ENCODE data around the gene SNRPD3.

SNRPD3 gene

GRCh38 chr22:24579258-24579601 lies 23.4 kb downstream of the SNRPD3 start:
- DNase-seq (ENCODE audit: extremely low spot score), result no peak
- ChIA-PET POLR2A (interaction anchor here (1.2 kb wide), 1 partner anchor 12 kb away, joined by 3 read pairs; no protein-coding TSS in a partner anchor), CTCF (no interaction called here)
- no peak for TF ChIP-seq HDGF (IDR thresholded peaks at IDR 0.05; ENCODE audit: borderline replicate concordance)
- no peak for TF ChIP-seq SP1 (IDR thresholded peaks at IDR 0.05)
- TF ChIP-seq FOXA1 (IDR thresholded peaks at IDR 0.05), result no peak
- peak; percentile 35; the same call in 1 of the 2 replicates for TF ChIP-seq PKNOX1 (IDR thresholded peaks at IDR 0.05)

- ChIA-PET CTCF (no interaction called here), POLR2A (interaction anchor here (1.2 kb wide), 1 partner anchor 11 kb away, joined by 3 read pairs; no protein-coding TSS in a partner anchor)
- no peak for DNase-seq (ENCODE audit: extremely low spot score)
Measured at GRCh38 chr22:24580276-24580675, 24.5 kb downstream of the SNRPD3 start.

GRCh38 chr22:24582056-24582814 lies 26.4 kb downstream of the SNRPD3 start:
- TF ChIP-seq NFRKB (IDR thresholded peaks at IDR 0.05) (no peak), ELF4 (IDR thresholded peaks at IDR 0.05) (no peak), ARNT (IDR thresholded peaks at IDR 0.05) (no peak)
- DNase-seq (ENCODE audit: extremely low spot score), result no peak
- CTCF ChIA-PET, result no interaction called here
- POLR2A ChIA-PET, result interaction anchor here (1.7 kb wide), 1 partner anchor 9 kb away, joined by 8 read pairs; no protein-coding TSS in a partner anchor

More at GRCh38 chr22:24580276-24580675, 24.5 kb downstream of the SNRPD3 start:
- no peak for TF ChIP-seq TARDBP (IDR thresholded peaks at IDR 0.05)
- no peak for TF ChIP-seq ELF4 (IDR thresholded peaks at IDR 0.05)
- no peak for TF ChIP-seq SUZ12 (IDR thresholded peaks at IDR 0.05)
- no peak for TF ChIP-seq BHLHE40 (IDR thresholded peaks at IDR 0.05; ENCODE audit: borderline replicate concordance)
- no peak for TF ChIP-seq CTBP1 (IDR thresholded peaks at IDR 0.05; ENCODE audit: borderline replicate concordance)
- no peak for TF ChIP-seq FOXK2 (IDR thresholded peaks at IDR 0.05)
- TF ChIP-seq NFRKB (IDR thresholded peaks at IDR 0.05), result no peak
- TF ChIP-seq HDGF (IDR thresholded peaks at IDR 0.05; ENCODE audit: borderline replicate concordance), result no peak
- TF ChIP-seq SP1 (IDR thresholded peaks at IDR 0.05), result no peak
- TF ChIP-seq L3MBTL2 (conservative IDR thresholded peaks at IDR 0.05), result no peak
- no peak for TF ChIP-seq LEF1 (IDR thresholded peaks at IDR 0.05; ENCODE audit: borderline replicate concordance)
- TF ChIP-seq ARNT (IDR thresholded peaks at IDR 0.05), result no peak
- no peak for TF ChIP-seq PKNOX1 (IDR thresholded peaks at IDR 0.05)
- no peak for TF ChIP-seq ZNF384 (IDR thresholded peaks at IDR 0.05)

- TF ChIP-seq L3MBTL2 (conservative IDR thresholded peaks at IDR 0.05) (no peak), ZNF384 (IDR thresholded peaks at IDR 0.05) (no peak), PKNOX1 (IDR thresholded peaks at IDR 0.05) (no peak), BHLHE40 (IDR thresholded peaks at IDR 0.05; ENCODE audit: borderline replicate concordance) (no peak), HDGF (IDR thresholded peaks at IDR 0.05; ENCODE audit: borderline replicate concordance) (no peak), FOXA1 (IDR thresholded peaks at IDR 0.05) (no peak), SUZ12 (IDR thresholded peaks at IDR 0.05) (no peak), ARNT (IDR thresholded peaks at IDR 0.05) (no peak), CTBP1 (IDR thresholded peaks at IDR 0.05; ENCODE audit: borderline replicate concordance) (no peak), NFRKB (IDR thresholded peaks at IDR 0.05) (no peak), ELF4 (IDR thresholded peaks at IDR 0.05) (no peak), TARDBP (IDR thresholded peaks at IDR 0.05) (no peak), FOXK2 (IDR thresholded peaks at IDR 0.05) (no peak), FOXM1 (IDR thresholded peaks at IDR 0.05; ENCODE audit: borderline replicate concordance) (no peak), SP1 (IDR thresholded peaks at IDR 0.05) (no peak), LEF1 (IDR thresholded peaks at IDR 0.05; ENCODE audit: borderline replicate concordance) (no peak)
- DNase-seq (ENCODE audit: extremely low spot score), result no peak
- ChIA-PET CTCF (interaction anchor here (0.6 kb wide), 1 partner anchor 365 kb away, joined by 7 read pairs; no protein-coding TSS in a partner anchor), POLR2A (interaction anchor here (0.9 to 2.0 kb wide), 3 partner anchors 9 to 29 kb away, joined by 3 to 14 read pairs (median 6); partner anchors contain the start of genes GUCD1 and LRRC75B)
Measured at GRCh38 chr22:24583221-24584165, 27.7 kb downstream of the SNRPD3 start.

- ChIA-PET CTCF (no interaction called here), POLR2A (interaction anchor here (0.9 to 2.0 kb wide), 4 partner anchors 8 to 29 kb away, joined by 3 to 14 read pairs (median 4); partner anchors contain the start of genes GUCD1 and LRRC75B)
- no peak for DNase-seq (ENCODE audit: extremely low spot score)
- no peak for TF ChIP-seq SUZ12 (IDR thresholded peaks at IDR 0.05)
- no peak for TF ChIP-seq SP1 (IDR thresholded peaks at IDR 0.05)
- TF ChIP-seq BHLHE40 (IDR thresholded peaks at IDR 0.05; ENCODE audit: borderline replicate concordance), result no peak
- no peak for TF ChIP-seq PKNOX1 (IDR thresholded peaks at IDR 0.05)
- no peak for TF ChIP-seq FOXA1 (IDR thresholded peaks at IDR 0.05)
- TF ChIP-seq CTBP1 (IDR thresholded peaks at IDR 0.05; ENCODE audit: borderline replicate concordance), result no peak
- TF ChIP-seq LEF1 (IDR thresholded peaks at IDR 0.05; ENCODE audit: borderline replicate concordance), result no peak
- TF ChIP-seq ARNT (IDR thresholded peaks at IDR 0.05), result no peak
- TF ChIP-seq NFRKB (IDR thresholded peaks at IDR 0.05), result no peak
- no peak for TF ChIP-seq FOXK2 (IDR thresholded peaks at IDR 0.05)
- no peak for TF ChIP-seq ZNF384 (IDR thresholded peaks at IDR 0.05)
Measured at GRCh38 chr22:24584166-24584790, 28.5 kb downstream of the SNRPD3 start.
